GM21825 (cell line): ENCODE results near the gene RFC1.
A peak's percentile ranks its signal among the peaks of the same experiment; 100 is the strongest.
"Not testable (repeated sequence)": the region's sequence is repeated elsewhere in the genome, so short reads cannot be mapped to it uniquely, and the experiment has no call there.

Experiments
- ATAC-seq: cut with Tn5 transposase; IDR thresholded peaks from one replicate; pipeline ENCODE4 v1.9.1; 2021; ENCODE audit warnings: mild to moderate bottlenecking, moderate library complexity; ENCODE audit not compliant: unreplicated experiment

Gene RFC1, protein sequence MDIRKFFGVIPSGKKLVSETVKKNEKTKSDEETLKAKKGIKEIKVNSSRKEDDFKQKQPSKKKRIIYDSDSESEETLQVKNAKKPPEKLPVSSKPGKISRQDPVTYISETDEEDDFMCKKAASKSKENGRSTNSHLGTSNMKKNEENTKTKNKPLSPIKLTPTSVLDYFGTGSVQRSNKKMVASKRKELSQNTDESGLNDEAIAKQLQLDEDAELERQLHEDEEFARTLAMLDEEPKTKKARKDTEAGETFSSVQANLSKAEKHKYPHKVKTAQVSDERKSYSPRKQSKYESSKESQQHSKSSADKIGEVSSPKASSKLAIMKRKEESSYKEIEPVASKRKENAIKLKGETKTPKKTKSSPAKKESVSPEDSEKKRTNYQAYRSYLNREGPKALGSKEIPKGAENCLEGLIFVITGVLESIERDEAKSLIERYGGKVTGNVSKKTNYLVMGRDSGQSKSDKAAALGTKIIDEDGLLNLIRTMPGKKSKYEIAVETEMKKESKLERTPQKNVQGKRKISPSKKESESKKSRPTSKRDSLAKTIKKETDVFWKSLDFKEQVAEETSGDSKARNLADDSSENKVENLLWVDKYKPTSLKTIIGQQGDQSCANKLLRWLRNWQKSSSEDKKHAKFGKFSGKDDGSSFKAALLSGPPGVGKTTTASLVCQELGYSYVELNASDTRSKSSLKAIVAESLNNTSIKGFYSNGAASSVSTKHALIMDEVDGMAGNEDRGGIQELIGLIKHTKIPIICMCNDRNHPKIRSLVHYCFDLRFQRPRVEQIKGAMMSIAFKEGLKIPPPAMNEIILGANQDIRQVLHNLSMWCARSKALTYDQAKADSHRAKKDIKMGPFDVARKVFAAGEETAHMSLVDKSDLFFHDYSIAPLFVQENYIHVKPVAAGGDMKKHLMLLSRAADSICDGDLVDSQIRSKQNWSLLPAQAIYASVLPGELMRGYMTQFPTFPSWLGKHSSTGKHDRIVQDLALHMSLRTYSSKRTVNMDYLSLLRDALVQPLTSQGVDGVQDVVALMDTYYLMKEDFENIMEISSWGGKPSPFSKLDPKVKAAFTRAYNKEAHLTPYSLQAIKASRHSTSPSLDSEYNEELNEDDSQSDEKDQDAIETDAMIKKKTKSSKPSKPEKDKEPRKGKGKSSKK

GRCh38 chr4:39365830-39366771, at the start of gene RFC1:
Gene RFC1, minus strand, starts transcription at chr4:39366362. Its CDS starts 121 bp downstream, at chr4:39366241.
- peak; percentile 68 for ATAC-seq

- no peak for ATAC-seq
Observed at GRCh38 chr4:39415678-39416283, 49.6 kb upstream of the RFC1 start.

DNA sequence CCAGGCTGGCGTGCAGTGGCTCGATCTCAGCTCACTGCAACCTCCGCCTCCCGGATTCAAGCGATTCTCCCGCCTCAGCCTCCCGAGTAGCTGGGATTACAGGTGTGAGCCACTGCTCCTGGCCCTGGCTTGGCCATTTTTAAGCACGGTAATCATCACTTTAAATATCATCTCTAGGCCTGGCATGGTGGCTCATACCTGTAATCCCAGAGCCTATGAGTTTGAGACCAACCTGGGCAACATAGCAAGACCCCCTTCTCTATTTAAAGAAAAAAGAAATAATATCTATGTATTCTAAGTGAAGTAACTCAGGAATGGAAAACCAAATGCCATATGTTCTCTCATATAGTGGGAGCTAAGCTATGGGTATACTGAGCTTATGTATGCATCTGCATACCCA, 45.4 kb upstream of the RFC1 start:
- ATAC-seq, result not testable (repeated sequence)

- ATAC-seq, result no peak
Observed at GRCh38 chr4:39410415-39410814, 44.3 kb upstream of the RFC1 start.

- ATAC-seq, result no peak
Observed at GRCh38 chr4:39407584-39407885, 41.4 kb upstream of the RFC1 start.

DNA sequence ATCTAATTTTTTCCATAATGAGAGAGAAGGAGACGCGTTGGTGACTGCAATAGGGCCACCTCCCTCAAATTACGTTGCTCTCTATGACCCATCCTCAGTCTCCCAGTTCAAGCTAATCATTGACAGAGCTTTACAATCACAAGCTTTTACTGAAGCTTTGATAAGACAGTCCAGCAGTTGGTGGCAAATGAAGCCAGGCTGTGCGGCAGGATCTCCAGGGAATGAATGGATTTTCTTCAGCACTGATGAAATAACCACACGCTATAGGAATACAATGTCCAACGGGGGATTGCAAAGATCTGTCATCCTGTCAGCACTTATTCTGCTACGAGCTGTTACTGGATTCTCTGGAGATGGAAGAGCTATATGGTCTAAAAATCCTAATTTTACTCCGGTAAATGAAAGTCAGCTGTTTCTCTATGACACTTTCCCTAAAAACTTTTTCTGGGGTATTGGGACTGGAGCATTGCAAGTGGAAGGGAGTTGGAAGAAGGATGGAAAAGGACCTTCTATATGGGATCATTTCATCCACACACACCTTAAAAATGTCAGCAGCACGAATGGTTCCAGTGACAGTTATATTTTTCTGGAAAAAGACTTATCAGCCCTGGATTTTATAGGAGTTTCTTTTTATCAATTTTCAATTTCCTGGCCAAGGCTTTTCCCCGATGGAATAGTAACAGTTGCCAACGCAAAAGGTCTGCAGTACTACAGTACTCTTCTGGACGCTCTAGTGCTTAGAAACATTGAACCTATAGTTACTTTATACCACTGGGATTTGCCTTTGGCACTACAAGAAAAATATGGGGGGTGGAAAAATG, 40.8 kb upstream of the RFC1 start, which contains the start of gene KLB:
Gene KLB (plus strand): TSS at position 168 of the 821 bp plus-strand sequence. CDS start 20 bp downstream, at position 188.
- no peak for ATAC-seq

- not testable (repeated sequence) for ATAC-seq
Observed at GRCh38 chr4:39401640-39402039, 35.5 kb upstream of the RFC1 start.

- no peak for ATAC-seq
Observed at GRCh38 chr4:39394706-39395105, 28.5 kb upstream of the RFC1 start.

DNA sequence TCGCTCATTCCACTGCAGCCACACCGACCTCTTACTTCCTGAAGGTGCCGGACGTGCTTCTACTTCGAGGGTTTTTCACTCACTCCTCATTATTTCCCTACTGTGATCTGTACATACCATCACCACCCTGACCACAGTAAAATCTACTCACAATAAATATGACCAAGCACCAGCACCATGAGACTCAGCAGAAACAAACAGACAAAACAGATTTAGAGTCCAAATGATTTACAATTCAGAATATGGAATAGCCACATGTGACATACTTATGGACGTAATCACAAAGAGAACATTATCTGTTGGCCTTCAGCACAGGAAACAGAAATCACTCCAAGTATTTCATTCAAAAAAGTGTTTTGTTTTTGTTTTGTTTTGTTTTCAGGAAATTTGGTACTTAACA, 24.4 kb upstream of the RFC1 start:
- ATAC-seq, result no peak

DNA sequence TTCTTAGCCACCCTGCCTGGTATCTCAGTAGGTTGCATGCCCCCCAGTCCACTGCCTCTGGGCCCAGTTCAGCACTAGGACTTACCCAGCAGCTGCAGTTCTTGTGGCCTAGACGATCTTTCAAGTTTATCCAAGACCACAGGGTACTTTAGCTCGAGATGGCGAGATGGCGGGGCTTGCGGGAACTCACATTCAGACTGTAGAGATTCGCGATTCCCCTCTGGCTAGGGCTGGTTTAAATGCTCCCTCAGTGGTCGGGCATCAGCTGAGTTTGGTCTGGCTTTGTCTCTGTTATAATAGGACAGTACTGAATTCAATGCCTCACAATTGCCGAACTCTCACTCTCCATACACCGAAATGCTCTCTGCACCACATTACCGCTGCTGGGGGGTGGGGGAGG, 18.4 kb upstream of the RFC1 start:
- no peak for ATAC-seq

DNA sequence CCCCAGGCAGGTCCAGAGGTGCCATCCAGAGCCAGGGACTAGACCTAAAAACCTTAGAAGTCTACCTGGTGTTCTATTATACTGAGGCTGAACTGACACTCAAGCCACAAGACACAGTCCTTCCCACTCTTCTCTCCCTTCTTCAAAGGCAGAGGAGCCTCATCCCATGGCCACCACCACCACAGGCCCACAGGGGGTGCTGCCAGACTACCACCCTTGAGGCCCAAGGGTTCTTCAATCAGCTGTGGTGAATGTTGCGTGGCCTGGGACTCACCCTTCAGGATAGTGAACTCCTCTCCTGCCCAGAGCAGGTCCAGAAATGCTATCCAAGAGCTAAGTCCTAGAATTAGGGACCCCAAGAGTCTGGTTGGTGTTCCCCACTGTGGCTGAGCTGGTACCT, 17.5 kb upstream of the RFC1 start:
- ATAC-seq, result no peak

- no peak for ATAC-seq
Observed at GRCh38 chr4:39375478-39375877, 9.3 kb upstream of the RFC1 start.

- not testable (repeated sequence) for ATAC-seq
Observed at GRCh38 chr4:39371209-39371608, 5.0 kb upstream of the RFC1 start.

- no peak for ATAC-seq
Observed at GRCh38 chr4:39369301-39369700, 3.1 kb upstream of the RFC1 start.

GRCh38 chr4:39367166-39367565, 1.0 kb upstream of the RFC1 start:
- no peak for ATAC-seq

DNA sequence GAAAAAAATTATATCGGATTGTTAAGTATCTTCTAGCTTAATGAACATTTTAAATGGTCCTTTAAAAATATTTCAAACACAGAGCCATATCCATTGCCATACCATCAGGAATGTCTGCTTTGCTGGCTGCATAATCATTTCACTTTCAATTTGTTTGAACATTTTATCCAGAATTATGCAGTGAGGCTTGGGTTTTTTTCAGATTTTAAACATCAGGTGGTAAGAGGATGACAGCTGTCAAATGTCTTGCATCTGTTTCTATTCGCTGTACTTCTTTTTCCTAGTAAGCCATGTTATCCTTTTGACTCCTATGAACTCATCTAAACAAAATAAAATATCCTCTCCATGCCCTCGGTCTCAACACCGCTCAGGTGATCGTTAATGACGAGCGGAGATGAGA, 802 bp downstream of the RFC1 start:
- ATAC-seq, result no peak

DNA sequence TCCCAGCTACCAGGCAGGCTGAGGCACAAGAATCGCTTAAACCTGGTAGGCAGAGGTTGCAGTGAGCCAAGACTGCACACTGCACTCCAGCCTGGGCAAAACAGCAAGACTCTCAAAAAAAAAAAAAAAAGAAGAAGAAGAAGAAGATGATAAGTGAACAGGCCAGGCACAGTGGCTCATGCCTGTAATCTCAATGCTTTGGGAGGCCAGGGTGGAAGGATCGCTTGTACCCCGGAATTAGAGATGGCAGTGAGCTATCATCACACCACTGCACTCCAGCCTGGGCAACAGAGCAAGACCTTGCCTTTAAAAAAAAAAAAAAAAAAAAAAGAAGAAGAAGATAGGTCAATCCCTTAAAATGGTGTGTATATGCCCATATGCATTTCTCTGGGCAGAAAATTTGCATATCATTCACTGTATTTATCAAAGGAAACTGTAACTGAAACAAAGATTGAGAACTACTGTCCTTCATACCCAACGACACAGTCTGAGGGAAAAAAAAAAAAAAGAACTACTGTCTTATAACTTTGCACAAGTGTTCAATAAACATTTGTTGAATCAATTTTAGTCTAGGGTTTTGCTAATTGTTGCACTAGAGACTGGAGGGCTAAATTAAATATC, 2.3 kb downstream of the RFC1 start:
- no peak for ATAC-seq

DNA sequence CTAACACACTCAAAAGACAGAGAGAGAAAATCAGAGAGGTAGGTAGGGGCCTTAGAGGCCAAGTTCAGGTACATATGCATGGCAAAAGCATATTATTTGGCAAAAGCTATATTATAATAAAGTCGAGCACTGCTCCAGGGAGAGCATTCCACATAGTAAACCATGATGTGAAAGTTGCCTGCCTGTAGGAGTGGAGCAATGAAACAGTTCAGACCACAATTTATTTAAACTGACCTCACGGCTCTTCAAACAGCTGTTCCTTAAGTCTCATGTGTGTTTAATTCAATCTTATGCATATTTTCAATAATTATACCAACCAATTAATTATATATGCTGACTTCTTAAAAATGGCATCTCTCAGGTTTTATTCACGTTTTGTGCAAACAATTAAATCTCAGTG, 3.3 kb downstream of the RFC1 start:
- ATAC-seq, result no peak

DNA sequence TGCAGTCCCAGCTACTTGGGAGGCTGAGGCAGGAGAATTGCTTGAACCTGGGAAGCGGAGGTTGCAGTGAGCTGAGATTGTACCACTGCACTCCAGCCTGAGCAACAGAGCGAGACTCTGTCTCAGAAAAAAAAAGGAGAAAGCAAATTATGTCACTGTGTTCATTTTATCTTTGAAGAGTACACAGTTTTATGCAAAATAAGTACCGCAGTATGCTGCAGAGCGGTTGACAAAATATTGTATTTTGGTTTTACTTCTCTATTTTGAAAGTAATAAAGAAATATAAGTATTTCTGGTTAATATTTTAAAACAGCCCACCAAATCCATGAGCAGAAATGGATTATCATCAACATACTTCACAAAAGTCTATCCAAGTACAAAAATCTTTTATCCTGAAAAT, 5.6 kb downstream of the RFC1 start:
- not testable (repeated sequence) for ATAC-seq
